BJ (cell line): ENCODE data around the gene SRCIN1. TPM values are rescaled to one million over a fixed set of nuclear protein-coding genes. Genes with fewer than 3 reads are reported as not detected.

ENCODE experiments used
- CTCF ChIA-PET: fragments of 350-600 bp; formaldehyde crosslinking; extraction: SDS; loops from one replicate; lab custom pipeline; 2021; ENCODE audit warnings: antibody characterized with exemption, inconsistent platforms; lab: Yijun Ruan, JAX
- POLR2A ChIA-PET: fragments of 300-600 bp; sonication (Branson Sonifier 250); formaldehyde crosslinking; extraction: SDS; loops from one replicate; lab custom pipeline; 2021; ENCODE audit warnings: antibody characterized with exemption; lab: Charles Lee
- DNase-seq: peaks from one replicate; pipeline ENCODE4 v3.0.0-alpha.2; 2011; ENCODE audit warnings: low read depth
- H3K27me3 ChIP-seq: 2 replicates; pipeline ENCODE4 v1.6.0; 2011; ENCODE audit warnings: low read length; ENCODE audit not compliant: control insufficient read depth, insufficient read depth
- H3K36me3 ChIP-seq: 2 replicates; pipeline ENCODE4 v1.5.1; 2011; ENCODE audit warnings: low read length; ENCODE audit not compliant: control insufficient read depth, insufficient read depth
- H3K4me3 ChIP-seq: 2 replicates; pipeline ENCODE4 v1.5.1; 2011; ENCODE audit warnings: low read depth, mild to moderate bottlenecking, control low read depth, low read length
- CTCF ChIP-seq: IDR thresholded peaks from 2 replicates; pipeline ENCODE4 v1.5.1; 2011; ENCODE audit warnings: low read depth, mild to moderate bottlenecking, control low read depth, inconsistent platforms, low read length, moderate library complexity; ENCODE audit not compliant: insufficient read depth
- polyA plus RNA-seq: library from polyadenylated mRNA; depleted of rRNA; stranded (reverse); fragments of >200 nt; gene quantifications from 2 replicates; pipeline ENCODE4 v1.2.3, GENCODE V29; 2011

SRCIN1 gene
- polyA plus RNA-seq, 1 experiment, result not detected

- TF ChIP-seq CTCF, result no peak
- Histone ChIP-seq H3K27me3 (no peaks in the 10 kb centered on the region), H3K36me3 (peaks cover 6% of the 10 kb centered on the region), H3K4me3 (no peak overlapping the region)
- ChIA-PET POLR2A (no interaction called here), CTCF (interaction anchor here (1.0 to 2.0 kb wide), 3 partner anchors 86 to 155 kb away, joined by 3 to 9 read pairs (median 9); no protein-coding TSS in a partner anchor)
- DNase-seq, result no peak
Observed at GRCh38 chr17:38512473-38513058, 93.2 kb downstream of the SRCIN1 start.

GRCh38 chr17:38511150-38512108, 94.3 kb downstream of the SRCIN1 start:
- ChIA-PET CTCF (interaction anchor here (0.6 to 4.6 kb wide), 7 partner anchors 22 to 156 kb away, joined by 3 to 39 read pairs (median 3); no protein-coding TSS in a partner anchor), POLR2A (interaction anchor here (0.6 kb wide), 2 partner anchors 60 to 63 kb away, joined by 4 to 10 read pairs; no protein-coding TSS in a partner anchor)
- no peak for TF ChIP-seq CTCF
- Histone ChIP-seq H3K4me3 (no peak overlapping the region), H3K36me3 (peaks cover 13% of the 10 kb centered on the region), H3K27me3 (no peaks in the 10 kb centered on the region)
- DNase-seq, result peak; percentile 16

DNA sequence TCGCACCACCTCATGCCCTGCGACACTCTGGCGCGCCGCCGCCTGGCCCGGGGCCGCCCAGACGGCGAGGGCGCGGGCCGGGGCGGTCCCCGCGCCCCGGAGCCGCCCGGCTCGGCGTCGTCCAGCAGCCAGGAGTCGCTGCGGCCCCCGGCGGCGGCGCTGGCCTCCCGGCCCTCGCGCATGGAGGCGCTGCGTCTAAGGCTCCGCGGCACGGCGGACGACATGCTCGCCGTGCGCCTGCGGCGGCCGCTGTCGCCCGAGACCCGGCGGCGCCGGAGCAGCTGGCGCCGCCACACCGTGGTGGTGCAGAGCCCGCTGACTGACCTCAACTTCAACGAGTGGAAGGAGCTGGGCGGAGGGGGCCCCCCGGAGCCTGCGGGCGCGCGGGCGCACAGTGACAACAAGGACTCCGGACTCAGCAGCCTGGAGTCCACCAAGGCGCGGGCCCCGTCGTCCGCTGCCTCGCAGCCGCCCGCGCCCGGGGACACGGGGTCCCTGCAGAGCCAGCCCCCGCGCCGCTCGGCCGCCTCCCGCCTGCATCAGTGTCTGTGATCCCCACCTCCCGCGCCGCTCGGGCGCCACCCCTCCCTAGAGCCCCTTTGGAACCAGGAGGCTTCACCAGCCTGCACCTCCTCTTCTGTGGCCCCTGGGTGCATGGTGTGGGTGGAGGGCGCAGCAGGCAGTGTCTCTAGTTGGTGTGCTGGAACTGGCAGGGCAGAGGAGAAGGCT, 95.2 kb downstream of the SRCIN1 start:
- POLR2A ChIA-PET, result interaction anchor here (0.6 kb wide), 2 partner anchors 59 to 62 kb away, joined by 4 to 10 read pairs; no protein-coding TSS in a partner anchor
- CTCF ChIA-PET, result interaction anchor here (0.6 to 4.6 kb wide), 9 partner anchors 21 to 157 kb away, joined by 3 to 39 read pairs (median 4); no protein-coding TSS in a partner anchor

DNA sequence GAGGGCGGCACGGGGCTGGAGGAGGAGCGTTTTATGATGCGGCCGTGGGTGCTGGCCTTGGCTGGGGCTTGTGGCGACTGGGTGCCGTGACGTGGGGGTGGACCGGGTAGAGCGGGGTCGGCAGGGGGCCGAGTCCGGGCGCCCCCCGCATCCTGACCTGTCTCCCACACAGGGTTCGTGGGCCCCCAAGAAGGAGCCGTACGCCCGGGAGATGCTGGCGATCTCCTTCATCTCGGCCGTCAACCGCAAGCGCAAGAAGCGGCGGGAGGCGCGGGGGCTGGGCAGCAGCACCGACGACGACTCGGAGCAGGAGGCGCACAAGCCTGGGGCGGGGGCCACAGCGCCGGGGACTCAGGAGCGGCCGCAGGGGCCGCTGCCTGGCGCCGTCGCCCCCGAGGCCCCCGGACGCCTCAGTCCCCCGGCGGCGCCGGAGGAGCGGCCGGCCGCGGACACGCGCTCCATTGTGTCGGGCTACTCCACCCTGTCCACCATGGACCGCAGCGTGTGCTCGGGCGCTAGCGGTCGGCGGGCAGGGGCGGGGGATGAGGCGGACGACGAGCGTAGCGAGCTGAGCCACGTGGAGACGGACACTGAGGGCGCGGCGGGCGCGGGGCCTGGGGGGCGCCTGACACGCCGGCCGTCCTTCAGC, 95.9 kb downstream of the SRCIN1 start:
- ChIA-PET CTCF (interaction anchor here (0.6 to 4.6 kb wide), 29 partner anchors 8 to 225 kb away, joined by 3 to 39 read pairs (median 4); partner anchors contain the start of gene ARHGAP23), POLR2A (interaction anchor here (0.6 kb wide), 1 partner anchor 170 kb away, joined by 4 read pairs; no protein-coding TSS in a partner anchor)
- Histone ChIP-seq H3K4me3 (no peak overlapping the region), H3K27me3 (no peaks in the 10 kb centered on the region), H3K36me3 (peaks cover 16% of the 10 kb centered on the region)
- DNase-seq, result no peak
- no peak for TF ChIP-seq CTCF

More for the DNA sequence above, 95.2 kb downstream of the SRCIN1 start:
- no peak for TF ChIP-seq CTCF
- DNase-seq, result no peak
- Histone ChIP-seq H3K4me3 (no peak overlapping the region), H3K36me3 (peaks cover 16% of the 10 kb centered on the region), H3K27me3 (no peaks in the 10 kb centered on the region)
